Activated CD4-positive, alpha-beta T cell treated with anti-CD3 and anti-CD28 coated beads for 4 hours (primary cell): ENCODE data around the gene CLEC7A.

Experiments used
- DNase-seq, 2 donors: peaks; one replicate each; pipeline ENCODE4 v3.0.0-alpha.2; 2020

CLEC7A gene

DNA sequence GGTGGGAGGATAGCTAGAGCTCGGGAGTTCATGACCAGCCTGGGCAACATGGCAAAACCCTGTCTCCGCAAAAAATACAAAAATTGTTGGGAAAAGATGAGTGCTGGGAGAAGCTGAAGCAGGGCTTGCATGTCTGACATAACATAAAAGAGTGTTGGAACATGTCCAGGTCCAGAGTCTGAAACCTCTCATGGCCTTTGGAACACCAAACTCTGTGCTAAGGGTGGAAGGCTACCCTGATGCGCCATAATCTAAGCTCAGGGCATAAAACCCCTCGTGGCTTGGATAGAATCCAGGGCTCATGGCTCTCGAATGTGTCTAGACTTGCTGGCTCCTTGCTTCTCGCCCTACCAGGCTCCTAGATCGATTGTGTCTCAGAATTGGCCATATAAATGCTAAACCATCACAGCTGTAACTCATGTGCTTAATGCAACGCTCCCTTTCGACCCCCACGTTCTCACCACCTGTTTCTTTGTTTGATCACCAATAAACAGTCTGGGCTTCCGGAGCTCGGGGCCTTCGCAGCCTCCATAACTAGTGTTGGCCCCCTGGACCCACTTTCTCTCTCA is 6.7 kb upstream of the CLEC7A start:
- DNase-seq, result no peak

DNA sequence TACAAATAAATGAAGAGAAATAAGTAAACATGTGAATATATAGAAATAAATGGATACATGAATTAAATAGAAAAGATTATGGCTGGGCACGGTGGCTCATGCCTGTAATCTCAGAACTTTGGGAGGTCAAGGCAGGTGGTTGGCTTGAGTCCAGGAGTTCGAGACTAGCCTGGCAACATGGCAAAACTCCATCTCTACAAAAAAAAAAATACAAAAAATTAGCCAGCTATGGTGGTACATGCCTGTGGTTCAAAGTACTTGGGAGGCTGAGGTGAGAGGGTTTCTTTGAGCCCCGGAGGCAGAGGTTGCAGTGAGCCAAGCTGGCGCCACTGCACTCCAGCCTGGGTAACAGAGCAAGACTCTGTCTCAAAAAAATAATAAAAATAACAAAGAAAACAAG is 5.1 kb upstream of the CLEC7A start:
- no peak for DNase-seq

DNA sequence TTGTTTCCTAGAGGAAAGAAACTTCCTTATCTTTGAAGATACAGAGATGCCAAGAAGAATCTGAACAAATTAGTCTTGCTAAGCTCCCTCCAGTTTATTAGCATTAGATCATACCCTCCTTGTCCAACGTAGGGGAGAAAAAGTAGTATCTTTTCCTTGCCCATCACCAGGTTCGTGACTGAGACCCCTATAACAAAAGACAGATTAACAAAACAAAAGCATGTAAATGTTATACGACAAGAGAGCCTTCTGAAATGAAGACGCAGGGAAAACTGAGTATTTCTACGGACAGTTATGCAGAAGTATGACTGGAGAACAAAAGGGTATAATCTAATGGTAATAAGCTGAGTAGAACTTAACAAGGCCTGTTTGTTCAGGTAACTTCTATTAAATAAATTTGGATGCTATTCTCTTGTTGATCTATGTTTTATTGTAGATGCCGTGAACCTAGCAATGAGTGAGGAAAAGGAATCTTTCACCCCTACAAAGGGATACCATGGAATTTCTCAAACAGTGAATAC is 2.9 kb upstream of the CLEC7A start:
- DNase-seq, result no peak

DNA sequence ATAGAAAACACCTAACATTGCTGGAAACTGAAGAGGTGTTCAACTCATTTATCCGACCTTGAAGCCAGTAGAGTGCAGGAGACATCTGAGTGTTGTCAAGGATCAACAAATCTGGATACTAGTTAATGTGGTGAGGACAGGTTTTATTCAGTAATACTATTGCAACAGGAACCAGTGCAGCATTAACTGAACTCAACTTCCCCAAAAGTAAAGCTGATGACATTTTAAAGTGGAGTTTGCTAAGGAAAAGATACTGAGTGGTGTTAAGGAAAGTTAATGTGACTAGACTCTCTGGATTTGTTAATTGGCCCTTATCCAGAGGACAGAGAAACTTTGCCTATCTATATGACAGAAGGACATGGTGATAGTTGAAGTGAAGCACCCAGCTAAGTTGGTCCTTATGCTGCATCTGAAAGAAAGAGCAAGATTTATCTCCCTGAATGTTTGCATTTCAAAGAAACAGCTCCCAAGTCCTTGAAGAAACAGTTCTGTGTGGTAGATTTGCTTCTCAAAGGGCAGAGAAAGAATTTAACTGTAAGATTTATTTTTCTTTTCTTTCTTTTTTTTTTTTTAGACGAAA is 1.2 kb upstream of the CLEC7A start:
- DNase-seq, result no peak

DNA sequence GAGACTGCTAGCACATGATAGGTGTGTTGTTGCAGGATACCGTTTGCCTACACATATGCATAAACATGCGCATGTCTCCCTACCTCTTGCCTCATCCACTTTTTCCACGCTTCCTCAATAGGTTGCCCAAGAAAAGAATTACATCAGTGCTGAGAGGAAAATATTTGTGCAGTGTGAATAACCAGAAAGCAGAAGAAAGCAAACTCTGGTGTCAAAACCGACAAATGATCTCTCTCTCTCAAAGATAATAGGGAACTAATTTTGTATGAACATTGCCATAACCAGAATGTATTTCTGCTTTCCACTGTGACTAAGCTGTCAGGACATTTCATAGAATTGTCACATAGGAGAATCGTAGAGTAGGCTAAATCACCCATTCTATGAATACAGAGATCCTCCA is 1.3 kb downstream of the CLEC7A start:
- DNase-seq, result no peak

DNA sequence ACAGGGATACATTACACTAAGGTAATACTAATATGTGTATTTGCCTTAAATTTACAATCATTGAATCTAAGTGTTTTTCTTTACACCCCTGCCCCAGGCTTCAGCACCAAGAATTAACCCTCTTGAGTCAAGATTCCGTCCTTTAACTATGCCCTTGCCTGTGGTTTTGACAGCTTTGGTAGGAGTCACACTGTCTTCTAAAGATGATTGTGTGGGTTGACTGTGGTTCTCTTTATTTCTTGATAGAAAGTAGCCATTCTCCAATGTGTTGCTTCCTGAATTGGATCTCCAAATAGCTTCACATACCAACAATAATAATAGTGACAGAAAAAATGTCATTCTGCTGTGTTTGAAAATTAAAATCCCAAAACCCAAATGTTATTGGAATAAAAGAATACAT is 3.6 kb downstream of the CLEC7A start:
- no peak for DNase-seq

DNA sequence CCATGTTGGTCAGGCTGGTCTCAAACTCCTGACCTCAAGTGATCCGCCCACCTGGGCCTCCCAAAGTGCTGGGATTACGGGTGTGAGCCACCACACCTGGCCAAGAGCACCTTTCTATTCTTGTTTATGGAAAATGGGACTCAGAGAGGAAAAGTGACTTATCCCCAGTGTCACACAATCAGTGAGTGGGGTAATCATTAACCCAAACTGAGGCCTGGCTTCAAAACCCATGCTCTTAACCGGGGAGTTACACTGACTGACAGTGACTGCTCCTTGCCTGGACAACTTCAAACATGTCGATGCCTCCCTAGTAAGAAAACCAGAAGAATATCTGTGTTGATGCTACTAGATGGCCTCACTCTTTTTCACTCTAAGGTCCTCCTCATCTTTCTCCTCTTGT is 7.3 kb downstream of the CLEC7A start:
- no peak for DNase-seq

DNA sequence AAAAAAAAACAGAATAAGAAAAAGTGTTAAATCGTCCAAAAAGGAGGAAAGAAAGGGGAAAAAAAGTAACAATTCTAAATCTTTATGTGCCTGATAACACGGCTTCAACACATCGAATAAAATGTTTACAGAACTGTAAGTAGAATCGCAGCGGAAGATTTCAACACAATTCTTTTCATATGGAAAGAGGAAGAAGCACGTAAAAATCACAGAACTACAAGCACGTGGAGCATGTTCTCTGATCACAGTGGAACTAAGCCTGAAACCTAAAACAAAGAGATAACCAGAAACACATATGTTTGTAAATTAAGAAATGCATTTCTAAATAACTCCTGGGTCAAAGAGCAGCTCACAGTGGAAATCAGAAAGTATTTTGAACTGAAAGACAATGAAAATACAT is 8.7 kb downstream of the CLEC7A start:
- no peak for DNase-seq

DNA sequence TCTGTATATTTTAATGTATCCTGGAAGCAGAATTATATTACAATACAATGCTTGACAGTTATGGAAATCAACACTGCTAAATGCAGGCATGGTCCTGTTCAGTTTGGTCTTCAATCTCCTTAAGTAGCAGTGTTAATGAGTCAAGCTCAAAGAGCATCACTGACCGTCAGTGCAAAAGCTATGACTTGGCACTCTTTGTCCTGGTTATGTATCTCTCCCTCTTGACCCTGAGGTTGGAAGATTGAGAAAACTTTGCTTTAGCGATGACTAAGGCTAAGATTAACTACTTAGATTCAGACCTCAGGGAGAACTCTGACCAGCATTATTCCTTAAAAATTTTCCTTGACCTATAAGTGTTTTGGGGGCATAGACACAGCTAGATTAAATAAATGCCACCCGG is 10.9 kb downstream of the CLEC7A start:
- no peak for DNase-seq

DNA sequence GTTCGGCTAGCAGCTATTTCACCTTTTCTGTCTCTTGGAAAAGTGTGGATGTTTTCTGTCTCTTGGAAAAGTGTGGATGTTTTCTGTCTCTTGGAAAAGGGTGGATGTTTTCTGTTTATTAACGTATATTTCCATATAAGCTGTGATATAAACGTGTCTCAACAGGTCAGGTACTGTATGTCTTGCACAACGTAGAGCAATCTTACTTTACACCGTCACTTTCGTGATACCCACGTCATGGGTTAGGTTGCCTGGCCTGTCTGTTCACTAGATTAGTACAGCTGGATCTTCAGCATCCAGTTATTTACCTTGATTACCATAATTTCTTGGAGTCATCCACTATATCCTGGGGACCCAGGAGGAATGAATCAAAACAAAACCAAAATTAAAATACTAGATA is 14.1 kb downstream of the CLEC7A start:
- DNase-seq, result no peak

DNA sequence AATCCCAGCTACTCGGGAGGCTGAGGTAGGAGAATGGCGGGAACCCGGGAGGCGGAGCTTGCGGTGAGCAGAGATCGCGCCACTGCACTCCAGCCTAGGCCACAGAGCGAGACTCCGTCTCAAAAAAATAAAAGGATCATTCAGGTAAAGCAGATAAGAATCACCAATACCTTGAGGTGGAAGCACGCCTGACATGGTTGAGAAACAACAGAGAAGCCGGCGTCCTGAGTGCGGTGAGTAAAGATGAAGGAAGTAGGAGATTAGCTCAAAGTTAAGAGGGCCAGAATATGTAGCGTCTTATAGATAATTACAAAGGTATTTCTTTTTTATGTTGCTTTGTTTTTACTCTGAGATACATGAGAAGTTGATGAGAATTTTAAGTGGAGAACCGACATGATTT is 14.7 kb downstream of the CLEC7A start:
- no peak for DNase-seq

DNA sequence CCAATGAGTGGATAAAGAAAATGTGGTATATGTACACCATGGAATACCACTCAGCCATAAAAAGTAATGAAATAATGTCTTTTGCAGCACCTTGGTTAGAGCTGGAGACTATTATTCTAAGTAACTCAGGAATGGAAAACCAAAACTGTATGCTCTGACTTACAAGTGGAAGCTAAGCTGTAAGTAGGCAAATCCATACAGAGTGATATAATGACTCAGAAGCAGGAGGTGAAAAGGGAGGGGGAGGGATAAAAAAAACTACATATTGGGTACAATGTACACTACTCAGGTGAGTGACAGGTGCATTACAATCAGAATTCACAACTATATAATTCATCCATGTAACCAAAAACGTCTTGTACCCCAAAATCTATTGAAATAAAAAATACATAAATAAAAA is 16.1 kb downstream of the CLEC7A start:
- no peak for DNase-seq

DNA sequence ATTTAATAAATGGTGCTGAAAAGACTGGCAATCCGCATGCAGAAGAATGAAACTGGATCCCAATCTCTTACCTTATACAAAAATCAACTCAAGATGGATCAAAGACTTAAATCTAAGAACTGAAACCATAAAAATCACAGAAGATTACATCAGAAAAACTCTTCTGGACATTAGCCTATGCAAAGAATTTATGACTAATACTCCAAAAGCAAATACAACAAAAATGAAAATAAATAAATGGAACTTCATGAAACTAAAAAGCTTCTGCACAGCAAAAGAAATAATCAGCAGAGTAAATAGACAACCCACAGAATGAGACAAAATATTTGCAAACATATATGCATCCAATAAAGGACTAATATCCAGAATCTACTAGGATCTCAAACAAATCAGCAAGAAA is 16.9 kb downstream of the CLEC7A start:
- DNase-seq, result no peak

DNA sequence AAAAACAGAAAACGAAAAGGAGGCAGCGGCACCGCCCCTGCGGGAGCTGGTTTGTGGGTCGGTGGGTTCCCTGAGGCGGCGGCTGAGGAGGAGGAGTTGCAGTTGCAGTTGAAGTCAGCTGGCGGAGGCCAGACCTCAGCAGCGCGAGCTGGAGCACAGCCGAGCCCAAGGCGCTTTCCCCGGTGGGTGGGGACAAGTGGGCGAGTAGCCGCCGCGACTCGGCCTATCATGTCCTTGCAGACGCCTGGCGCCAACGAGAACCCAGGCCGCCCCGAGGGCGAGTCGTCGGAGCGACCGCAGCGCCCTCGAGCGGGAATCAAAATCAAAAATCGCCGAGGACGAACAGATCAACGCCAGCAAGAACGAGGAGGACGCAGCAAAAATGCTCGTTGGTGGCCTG is 18.5 kb downstream of the CLEC7A start:
- no peak for DNase-seq

DNA sequence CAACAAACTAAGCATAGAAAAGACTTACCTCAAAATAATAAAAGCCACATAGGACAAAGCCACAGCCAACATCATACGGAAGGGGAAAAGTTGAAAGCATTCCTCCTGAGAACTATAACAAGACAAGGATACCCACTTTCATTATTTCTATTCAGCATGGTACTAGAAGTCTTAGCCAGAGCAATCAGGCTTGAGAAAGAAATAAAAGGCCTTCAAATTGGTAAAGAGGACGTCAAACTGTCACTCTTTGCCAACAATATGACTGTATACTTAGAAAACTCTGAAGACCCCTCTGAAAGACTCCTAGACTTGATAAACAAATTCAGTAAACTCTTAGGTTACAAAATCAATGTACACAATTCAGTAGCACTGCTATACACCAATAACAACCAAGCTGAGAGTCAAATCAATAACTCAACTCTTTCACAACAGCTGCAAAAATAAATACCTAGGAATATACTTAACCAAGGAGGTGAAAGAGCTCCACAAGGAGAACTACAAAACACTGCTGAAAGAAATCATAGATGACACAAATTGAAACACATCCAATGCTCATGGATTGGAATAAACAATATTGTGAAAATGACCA is 19.6 kb downstream of the CLEC7A start:
- no peak for DNase-seq

DNA sequence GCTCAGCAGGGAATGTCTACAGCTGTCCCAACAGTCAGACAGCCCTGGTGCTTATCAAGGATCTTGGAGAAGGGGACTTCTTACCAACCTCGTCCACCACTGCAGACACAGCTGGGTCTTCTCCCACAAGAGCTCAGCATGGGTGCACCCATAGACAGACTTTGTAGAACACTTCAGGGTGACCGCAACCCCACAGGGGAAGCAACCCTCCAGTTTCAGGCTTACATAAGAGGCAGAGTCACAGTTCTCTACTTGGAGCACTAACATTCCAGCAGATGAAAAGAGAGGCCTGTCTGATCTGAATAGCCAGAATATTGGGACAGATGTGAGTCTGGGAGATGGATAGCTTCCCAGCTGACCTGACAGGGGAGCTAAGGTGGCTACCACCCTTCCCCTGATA is 27.7 kb downstream of the CLEC7A start:
- no peak for DNase-seq

DNA sequence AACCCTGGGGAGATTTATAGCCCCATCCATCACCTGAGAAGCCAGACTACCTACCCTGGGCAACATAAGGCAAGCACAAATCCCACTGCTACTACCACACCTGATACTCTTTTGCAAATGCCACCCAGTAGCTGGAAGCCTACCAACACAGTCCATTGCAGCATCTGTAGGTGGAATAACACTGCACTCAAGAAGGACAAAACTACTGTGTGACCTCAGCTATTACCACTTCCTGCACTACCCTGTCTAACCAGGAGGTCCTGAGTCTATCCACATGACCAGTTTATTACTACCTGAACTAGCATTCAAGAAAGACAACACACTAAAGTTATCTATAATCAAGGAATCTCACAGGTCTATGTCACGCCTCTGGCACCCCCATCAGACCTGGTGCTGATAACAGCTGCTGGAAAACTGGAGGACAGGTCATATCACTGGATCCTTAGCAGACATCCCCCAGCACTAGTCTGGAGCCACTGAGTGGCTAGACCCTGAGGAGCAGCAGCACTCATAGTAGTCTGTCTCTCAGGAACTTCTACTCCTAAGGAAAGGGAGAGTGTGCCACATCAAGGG is 28.3 kb downstream of the CLEC7A start:
- DNase-seq, result no peak

DNA sequence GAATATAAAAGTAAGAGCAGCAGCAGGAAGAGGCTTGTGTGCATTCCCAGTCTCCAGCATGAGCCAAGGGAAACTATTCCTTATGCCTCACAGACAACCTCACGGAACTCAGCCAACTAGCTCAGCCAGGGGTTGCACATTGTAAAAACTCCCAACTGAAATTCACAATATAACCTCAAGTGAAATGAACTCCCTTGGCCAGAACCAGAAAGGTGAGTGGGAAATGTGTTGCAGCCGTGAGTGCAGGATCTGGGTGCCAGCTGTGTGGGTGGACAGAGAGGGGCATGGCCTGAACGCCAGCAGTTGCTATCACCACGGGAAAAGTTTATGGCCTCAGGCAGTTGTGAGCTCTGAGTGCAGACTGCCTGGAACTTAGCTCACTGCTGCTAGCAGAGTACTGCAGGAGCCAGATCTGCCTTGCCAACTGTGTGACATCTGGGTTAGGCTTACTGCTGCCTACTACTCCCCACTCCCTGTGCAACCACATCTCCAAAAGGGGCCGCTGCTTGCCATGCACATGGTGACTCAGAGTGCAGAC is 28.9 kb downstream of the CLEC7A start:
- DNase-seq, result no peak

DNA sequence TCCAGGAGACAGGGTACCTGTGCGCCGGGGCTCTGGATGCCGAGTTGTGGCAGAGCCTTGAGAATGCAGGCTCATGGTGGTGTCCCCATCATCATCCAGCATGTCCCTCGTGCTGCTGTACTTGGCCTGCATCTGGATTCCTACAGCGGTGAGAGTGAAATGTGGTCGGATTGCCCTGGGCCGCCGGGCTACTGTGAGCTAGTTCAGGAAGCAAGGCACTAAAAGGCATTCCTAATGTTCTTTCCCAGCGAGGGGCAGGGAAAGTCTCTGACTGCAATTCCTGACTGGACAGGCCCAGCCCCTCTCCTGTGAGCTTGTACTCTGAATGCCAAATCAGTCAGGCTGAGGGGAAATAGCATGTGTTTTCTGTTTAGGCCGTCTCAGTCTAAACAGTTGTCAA is 31.2 kb downstream of the CLEC7A start, which contains the start of gene CLEC1A:
CLEC1A (minus strand) TSS at position 195 of the 400 bp plus-strand sequence; CDS start at position 132, 63 bp downstream.
- no peak for DNase-seq

DNA sequence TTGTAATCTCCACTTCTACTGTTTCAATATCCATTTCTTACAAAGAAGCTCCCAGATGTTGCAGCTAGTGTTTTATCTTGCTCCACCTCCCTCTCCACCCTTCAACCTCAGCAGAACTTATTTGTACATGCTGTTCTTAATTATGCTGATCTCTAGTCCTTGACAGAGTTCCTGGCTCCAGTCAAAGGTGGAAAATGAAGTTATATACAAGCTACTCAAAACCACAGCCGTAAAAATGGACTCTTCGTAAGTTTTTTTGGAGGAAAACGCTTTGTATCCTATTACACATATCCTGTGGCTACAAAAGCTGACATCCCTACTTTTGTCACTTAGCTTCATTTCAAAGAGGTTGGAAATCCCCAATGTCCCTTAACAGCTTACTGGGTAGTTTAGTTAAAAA is 32.5 kb downstream of the CLEC7A start:
- DNase-seq, result no peak

DNA sequence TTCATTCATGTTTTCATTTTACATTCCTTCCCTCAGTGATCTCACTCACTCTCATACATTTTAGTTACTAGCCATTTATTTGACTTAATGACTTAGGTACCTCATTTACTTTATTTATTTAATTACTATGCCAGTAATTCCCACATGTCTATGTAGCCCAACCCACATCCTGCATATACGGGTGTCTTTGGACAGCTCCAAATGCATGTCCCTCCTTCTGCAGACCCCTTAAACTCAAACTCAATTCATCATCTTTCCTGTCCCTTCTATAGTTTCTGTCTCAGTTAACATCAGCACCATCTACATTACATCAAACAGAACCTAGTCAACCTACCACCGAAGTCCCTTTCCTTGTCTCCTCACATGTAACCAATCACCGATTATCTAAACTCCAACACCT is 34.0 kb downstream of the CLEC7A start:
- DNase-seq, result no peak

DNA sequence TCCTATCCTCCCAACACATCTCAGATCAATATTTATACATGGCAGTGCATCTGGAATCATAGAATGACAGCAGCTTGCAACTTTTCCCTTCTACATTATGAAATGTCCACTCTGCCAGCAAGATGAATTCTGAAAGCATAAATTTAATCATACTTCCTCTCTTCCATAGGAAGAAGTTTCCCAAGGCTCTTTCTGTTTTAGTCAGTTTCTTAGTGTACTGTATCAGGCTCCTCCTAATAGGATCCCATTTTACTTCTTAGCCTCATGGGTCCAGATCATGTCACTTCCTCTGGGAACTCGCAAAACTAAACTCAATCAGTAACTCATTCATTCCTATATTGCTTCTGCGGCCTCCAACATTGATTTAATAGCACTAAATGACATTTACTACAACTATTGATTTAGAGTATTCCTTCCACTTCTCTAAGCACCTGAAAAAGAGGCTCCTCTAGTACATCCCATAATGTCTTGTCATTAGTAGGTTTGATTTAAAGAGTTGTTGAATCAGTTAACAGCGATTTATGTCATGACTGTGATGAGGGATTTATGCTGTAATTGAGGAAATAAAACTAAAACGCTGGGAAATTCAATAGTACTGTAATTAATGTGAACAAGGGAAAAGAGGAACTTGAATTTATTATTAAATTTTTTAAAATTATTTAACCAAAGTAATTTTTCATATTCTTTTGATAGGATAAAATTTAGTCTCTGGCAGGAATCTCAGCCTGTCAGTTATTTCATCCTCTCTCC is 35.2 kb downstream of the CLEC7A start:
- DNase-seq, result no peak
